Measurements from ENCODE around the gene TENM4. TPM values are rescaled to one million over a fixed set of nuclear protein-coding genes. Genes with fewer than 3 reads are reported as not detected.
A peak's percentile ranks its signal among the peaks of the same experiment; 100 is the strongest.

TENM4 gene
- polyA plus RNA-seq, 1 of the 3 experiments (the other 2 are of a cell fraction) = 16.7 TPM

- WGBS (ENCODE audit: low lambda C conversion rate) = 77% methylated on average over 7 of the region's 7 CpGs
Observed at GRCh38 chr11:78952175-78952574, 488.7 kb downstream of the TENM4 start.

GRCh38 chr11:78949976-78950690 is 490.7 kb downstream of the TENM4 start:
- ChIA-PET CTCF (interaction anchor here (0.8 to 1.5 kb wide), 6 partner anchors 9 to 151 kb away, joined by 3 to 6 read pairs (median 3); no protein-coding TSS in a partner anchor), POLR2A (no interaction called here)
- H2AFZ ChIP-seq (ENCODE audit: low read depth) = no peak overlapping the region
- H3K9me2 ChIP-seq = no peaks in the 10 kb centered on the region
- DNase-seq = no peak
- H4K20me1 ChIP-seq (ENCODE audit: insufficient read depth) = no peaks in the 10 kb centered on the region
- H3K4me3 ChIP-seq (ENCODE audit: low read depth in 2 of 2, low read length in 1 of 2) = no peak overlapping the region
- H3F3A ChIP-seq (replicated peaks; ENCODE audit: insufficient read depth) = no peaks in the 10 kb centered on the region
- H3K4me2 ChIP-seq = no peak overlapping the region
- no peaks in the 10 kb centered on the region for H3K79me2 ChIP-seq (ENCODE audit: insufficient read depth)
- peak overlapping the region in 1 of 2 experiments; percentile 53; a peak in 2 of 4 replicates for H3K27ac ChIP-seq (ENCODE audit: low read depth in 2 of 2, low read length in 1 of 2)
- TF ChIP-seq EP300 (IDR thresholded peaks at IDR 0.05; ENCODE audit: borderline replicate concordance in 1 of 2, low read depth in 1 of 2, low read length in 1 of 2) = peak in 1 of 2 experiments; percentile 78; a peak in 2 of 4 replicates
- peak; percentile 32; the same call in 1 of the 2 replicates for TF ChIP-seq RCOR1 (IDR thresholded peaks at IDR 0.05; ENCODE audit: low read length)
- peak; percentile 88 for TF ChIP-seq GATA2 (CRISPR knock-in tag; IDR thresholded peaks at IDR 0.05)
- TF ChIP-seq CHD2 (IDR thresholded peaks at IDR 0.05; ENCODE audit: low read length, partially characterized antibody) = peak; percentile 24
- TF ChIP-seq JUND (IDR thresholded peaks at IDR 0.05) = no peak
- H3K9me3 ChIP-seq = no peaks in the 10 kb centered on the region
- no peak overlapping the region for H3K9ac ChIP-seq
- H3K36me3 ChIP-seq (replicated peaks in 1 of 2; ENCODE audit: control insufficient read depth in 1 of 2, insufficient read depth in 2 of 2, low read length in 1 of 2) = no peaks in the 10 kb centered on the region
- H3K4me1 ChIP-seq (ENCODE audit: control insufficient read depth in 1 of 2, insufficient read depth in 2 of 2, low read depth in 1 of 2, low read length in 1 of 2) = peaks cover 0 to 68% of the 10 kb centered on the region in 2 experiments; a peak in 2 of 4 replicates
- H3K27me3 ChIP-seq (ENCODE audit: insufficient read depth) = no peaks in the 10 kb centered on the region
- WGBS (ENCODE audit: low lambda C conversion rate) = 80% methylated on average over 6 of the region's 6 CpGs

More at GRCh38 chr11:78952175-78952574, 488.7 kb downstream of the TENM4 start:
- Histone ChIP-seq H3K4me3 (ENCODE audit: low read depth in 2 of 2, low read length in 1 of 2) (no peak overlapping the region), H2AFZ (ENCODE audit: low read depth) (no peak overlapping the region), H3K4me2 (no peak overlapping the region), H3K9me3 (no peaks in the 10 kb centered on the region), H3K27me3 (ENCODE audit: insufficient read depth) (no peaks in the 10 kb centered on the region), H3K36me3 (replicated peaks in 1 of 2; ENCODE audit: control insufficient read depth in 1 of 2, insufficient read depth in 2 of 2, low read length in 1 of 2) (peaks cover 0 to 2% of the 10 kb centered on the region in 2 experiments), H3K9ac (no peak overlapping the region), H3K4me1 (ENCODE audit: control insufficient read depth in 1 of 2, insufficient read depth in 2 of 2, low read depth in 1 of 2, low read length in 1 of 2) (peaks cover 1 to 78% of the 10 kb centered on the region in 2 experiments; a peak in 2 of 4 replicates), H3K79me2 (ENCODE audit: insufficient read depth) (no peaks in the 10 kb centered on the region), H4K20me1 (ENCODE audit: insufficient read depth) (no peaks in the 10 kb centered on the region), H3K9me2 (no peaks in the 10 kb centered on the region), H3F3A (replicated peaks; ENCODE audit: insufficient read depth) (no peaks in the 10 kb centered on the region), H3K27ac (ENCODE audit: low read depth in 2 of 2, low read length in 1 of 2) (peak overlapping the region in 1 of 2 experiments; percentile 87; a peak in 2 of 4 replicates)
- POLR2A ChIA-PET = interaction anchor here (0.6 kb wide), 1 partner anchor 154 kb away, joined by 3 read pairs; no protein-coding TSS in a partner anchor
- TF ChIP-seq TAF1 (IDR thresholded peaks at IDR 0.05; ENCODE audit: borderline replicate concordance, low read depth, low read length) (no peak), RFX5 (IDR thresholded peaks at IDR 0.05; ENCODE audit: low read length) (no peak), RAD21 (IDR thresholded peaks at IDR 0.05; ENCODE audit: low read length) (no peak), TEAD4 (IDR thresholded peaks at IDR 0.05; ENCODE audit: borderline replicate concordance, insufficient read depth) (no peak), CHD2 (IDR thresholded peaks at IDR 0.05; ENCODE audit: low read length, partially characterized antibody) (no peak), YY1 (IDR thresholded peaks at IDR 0.05; ENCODE audit: low read depth) (no peak), ELF1 (IDR thresholded peaks at IDR 0.05) (no peak), CTCF (IDR thresholded peaks at IDR 0.05) (no peak), USF1 (IDR thresholded peaks at IDR 0.05; ENCODE audit: borderline replicate concordance, low read depth) (no peak)
- DNase-seq = no peak
- CTCF ChIA-PET = interaction anchor here (1.0 to 2.9 kb wide), 5 partner anchors 9 to 306 kb away, joined by 3 to 9 read pairs (median 3); no protein-coding TSS in a partner anchor

Data from SK-N-SH (cell line).